Erythroblast (primary cell): ENCODE results near the gene ZSWIM6.

Source experiments
- GATA1 ChIP-seq: IDR thresholded peaks from 2 replicates; pipeline ENCODE4 v1.6.1; 2011; ENCODE audit warnings: low read depth, mild to moderate bottlenecking, control low read depth, low read length, moderate library complexity
- POLR2A ChIP-seq: IDR thresholded peaks from 2 replicates; pipeline ENCODE4 v1.6.1; 2011; ENCODE audit warnings: mild to moderate bottlenecking, low read length

DNA sequence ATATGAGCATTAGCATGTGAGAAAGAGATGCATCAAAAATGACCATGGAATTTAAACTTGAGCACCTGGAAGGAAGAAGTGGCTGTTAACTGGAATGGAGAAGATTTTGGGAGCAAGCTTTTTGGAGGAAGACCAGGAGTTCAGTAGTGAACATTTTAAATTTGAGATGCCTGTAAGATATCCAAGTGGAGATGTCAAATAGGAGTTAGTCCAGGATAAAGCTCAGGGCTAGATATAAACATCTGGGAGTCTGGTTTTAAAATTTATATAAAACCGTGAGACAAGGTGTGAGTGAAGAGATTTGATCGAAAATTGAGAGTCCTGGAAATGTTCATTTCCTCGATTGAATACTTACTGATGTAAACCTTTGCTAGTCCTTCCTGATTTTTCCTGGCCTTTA is 217.5 kb downstream of the ZSWIM6 start:
- TF ChIP-seq POLR2A (no peak), GATA1 (no peak)
